Measurements from ENCODE around the gene NLRC5.
"Not testable (repeated sequence)": the region's sequence is repeated elsewhere in the genome, so short reads cannot be mapped to it uniquely, and the experiment has no call there.

DNA sequence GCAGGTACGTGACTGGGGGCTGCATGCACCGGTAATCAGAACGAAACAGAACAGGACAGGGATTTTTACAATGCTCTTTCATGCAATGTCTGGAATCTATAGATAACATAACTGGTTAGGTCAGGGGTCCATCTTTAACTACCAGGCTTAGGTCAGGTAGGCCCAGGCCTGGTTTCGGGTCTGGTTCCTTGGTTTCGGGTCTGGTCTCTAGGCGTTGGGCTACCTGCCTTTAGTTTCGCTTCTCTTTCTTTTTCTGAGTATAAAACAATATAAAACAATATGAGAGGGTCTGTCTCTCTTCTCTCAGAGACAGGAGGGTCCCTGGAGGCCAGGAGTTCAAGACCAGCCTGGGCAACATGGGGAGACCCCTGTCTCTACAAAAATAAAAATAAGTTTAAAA lies 15.5 kb upstream of the NLRC5 start:
- TF ChIP-seq, protein P1, sequence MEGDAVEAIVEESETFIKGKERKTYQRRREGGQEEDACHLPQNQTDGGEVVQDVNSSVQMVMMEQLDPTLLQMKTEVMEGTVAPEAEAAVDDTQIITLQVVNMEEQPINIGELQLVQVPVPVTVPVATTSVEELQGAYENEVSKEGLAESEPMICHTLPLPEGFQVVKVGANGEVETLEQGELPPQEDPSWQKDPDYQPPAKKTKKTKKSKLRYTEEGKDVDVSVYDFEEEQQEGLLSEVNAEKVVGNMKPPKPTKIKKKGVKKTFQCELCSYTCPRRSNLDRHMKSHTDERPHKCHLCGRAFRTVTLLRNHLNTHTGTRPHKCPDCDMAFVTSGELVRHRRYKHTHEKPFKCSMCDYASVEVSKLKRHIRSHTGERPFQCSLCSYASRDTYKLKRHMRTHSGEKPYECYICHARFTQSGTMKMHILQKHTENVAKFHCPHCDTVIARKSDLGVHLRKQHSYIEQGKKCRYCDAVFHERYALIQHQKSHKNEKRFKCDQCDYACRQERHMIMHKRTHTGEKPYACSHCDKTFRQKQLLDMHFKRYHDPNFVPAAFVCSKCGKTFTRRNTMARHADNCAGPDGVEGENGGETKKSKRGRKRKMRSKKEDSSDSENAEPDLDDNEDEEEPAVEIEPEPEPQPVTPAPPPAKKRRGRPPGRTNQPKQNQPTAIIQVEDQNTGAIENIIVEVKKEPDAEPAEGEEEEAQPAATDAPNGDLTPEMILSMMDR (conservative IDR thresholded peaks at IDR 0.05; ENCODE audit: low read length), result not testable (repeated sequence)
- TF ChIP-seq EZH2phosphoT487 (IDR thresholded peaks at IDR 0.05; ENCODE audit: borderline replicate concordance, low read depth, low read length), result not testable (repeated sequence)
